ENCODE results near the gene GBA2.

GBA2 gene

DNA sequence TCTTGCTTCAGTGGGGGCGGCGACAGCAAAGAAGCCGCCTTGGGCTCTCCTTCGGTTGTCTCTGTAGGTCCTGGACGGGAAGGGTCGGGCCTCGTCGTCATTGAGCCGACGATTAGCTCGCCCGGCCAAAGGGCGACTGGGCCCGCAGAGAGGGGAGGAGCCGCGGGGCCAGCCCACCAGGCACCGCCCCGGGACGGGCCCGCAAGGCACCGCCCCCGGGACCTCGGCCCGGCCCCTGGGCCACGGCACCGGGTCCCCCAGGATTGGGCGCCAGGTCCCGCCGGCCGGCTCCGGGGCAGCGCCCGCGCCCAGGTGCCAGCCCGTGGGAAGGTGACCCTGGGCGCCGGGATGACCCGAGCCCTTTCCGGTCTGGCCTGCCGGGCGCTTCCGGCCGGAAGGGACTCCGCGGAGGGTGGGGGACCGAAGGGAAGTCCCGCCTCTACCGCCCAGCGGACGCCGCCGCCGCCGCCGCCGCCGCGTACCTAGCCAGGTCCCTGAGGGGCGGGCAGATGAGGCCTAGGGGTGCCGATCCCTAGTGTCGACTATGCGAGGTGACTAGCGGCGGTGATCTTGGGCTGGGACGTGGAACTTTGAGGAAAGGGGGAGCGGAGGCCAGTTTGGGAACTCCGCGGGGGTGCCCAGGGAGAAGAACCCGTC, at the start of gene GBA2, which contains the start of gene RGP1:
Gene GBA2 (minus strand): TSS at position 371 of the 657 bp plus-strand sequence. CDS start 524 bp downstream, outside the sequence.
Gene RGP1 (plus strand): TSS at position 430 of the 657 bp plus-strand sequence. CDS start 469 bp downstream, outside the sequence.
- no peak for DNase-seq

DNA sequence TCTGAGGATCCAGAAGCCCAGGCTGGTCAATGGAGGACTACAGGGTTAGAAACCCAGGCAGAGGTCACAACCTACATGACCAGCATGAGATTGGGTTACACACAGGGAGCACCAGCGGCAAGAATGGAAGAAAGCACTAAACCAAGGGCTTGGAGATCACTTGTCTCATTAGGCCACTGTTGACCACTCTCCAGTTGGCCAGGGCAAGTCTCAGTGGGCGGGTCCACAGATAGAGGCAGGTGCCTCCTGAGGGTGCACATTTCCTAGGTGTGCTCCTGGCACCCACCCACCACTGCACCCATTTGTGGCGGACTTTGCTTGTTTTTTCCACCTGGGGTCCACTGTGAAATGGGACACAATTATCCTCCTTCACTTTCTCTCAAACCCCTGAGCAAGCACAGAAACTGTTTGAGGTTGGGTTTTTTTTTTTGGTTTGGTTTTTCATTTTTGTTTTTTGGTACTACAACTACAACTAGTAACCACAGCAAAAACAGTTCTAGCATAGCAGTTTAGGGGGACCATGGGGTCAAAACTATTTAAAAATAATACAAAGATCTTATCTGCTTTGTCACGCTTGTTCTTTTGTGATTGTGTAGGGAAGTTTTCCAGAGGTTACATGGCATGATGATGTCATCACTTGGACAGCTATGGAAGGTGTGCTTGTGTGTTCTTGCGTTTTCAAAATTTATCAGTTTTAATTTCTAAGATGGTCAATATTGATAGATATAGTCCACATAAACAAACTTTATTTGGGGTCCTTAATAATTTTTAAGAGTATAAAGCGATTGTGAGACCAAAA, 48.5 kb upstream of the GBA2 start:
- DNase-seq: no peak

DNA sequence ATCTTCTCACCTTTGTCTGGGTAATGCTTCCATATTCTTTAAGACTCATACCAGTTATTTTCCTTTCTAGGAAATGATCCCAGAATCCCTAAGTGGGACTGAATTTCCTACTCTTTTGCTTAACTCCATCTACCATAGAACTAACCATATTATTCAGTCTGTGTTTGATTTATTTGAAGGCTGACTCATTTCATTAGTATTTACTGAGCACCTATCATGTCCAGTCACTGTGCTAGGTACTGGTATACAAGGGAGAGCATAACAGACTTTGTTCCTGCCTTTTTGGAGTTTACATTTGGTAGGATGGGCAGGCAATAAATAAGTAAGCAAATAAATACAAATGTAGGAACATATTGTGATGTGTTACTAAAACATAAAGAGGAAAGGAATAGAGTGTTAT, 46.7 kb upstream of the GBA2 start:
- DNase-seq: no peak

DNA sequence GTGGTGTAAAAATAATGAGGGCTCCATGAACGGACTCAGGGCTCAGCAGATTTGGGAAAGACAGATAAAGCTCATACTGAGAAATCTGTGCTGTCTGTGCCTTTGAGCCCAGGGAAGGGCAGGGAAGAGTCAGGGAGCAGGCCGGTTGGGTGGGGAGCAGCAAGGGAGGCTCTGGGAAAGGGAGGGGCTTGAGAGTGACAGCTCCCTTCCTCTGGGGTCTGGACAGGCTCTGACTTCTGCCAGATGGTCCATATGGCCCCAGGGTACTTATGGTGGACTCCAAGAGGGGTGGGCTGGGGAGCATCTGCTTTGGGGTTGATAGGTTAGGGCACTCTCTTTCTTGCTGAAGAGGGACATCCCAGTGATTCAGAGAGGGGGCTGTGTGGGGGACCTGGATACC, 44.4 kb upstream of the GBA2 start:
- DNase-seq: no peak

DNA sequence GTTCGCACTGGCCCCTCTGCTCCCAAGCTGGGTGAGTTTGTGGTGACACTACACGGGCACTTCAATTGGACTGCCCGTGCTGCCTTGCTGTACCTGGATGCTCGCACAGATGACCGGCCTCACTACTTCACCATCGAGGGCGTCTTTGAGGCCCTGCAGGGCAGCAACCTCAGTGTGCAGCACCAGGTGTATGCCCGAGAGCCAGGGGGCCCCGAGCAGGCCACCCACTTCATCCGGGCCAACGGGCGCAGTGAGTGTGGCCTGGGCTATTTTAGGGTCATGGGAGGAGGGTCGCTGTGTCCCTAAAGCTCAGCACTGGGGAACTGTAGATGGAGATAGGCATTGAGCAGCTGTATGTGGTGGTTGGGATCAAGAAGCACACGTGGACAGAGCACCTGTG, 43.8 kb upstream of the GBA2 start:
- DNase-seq: no peak

DNA sequence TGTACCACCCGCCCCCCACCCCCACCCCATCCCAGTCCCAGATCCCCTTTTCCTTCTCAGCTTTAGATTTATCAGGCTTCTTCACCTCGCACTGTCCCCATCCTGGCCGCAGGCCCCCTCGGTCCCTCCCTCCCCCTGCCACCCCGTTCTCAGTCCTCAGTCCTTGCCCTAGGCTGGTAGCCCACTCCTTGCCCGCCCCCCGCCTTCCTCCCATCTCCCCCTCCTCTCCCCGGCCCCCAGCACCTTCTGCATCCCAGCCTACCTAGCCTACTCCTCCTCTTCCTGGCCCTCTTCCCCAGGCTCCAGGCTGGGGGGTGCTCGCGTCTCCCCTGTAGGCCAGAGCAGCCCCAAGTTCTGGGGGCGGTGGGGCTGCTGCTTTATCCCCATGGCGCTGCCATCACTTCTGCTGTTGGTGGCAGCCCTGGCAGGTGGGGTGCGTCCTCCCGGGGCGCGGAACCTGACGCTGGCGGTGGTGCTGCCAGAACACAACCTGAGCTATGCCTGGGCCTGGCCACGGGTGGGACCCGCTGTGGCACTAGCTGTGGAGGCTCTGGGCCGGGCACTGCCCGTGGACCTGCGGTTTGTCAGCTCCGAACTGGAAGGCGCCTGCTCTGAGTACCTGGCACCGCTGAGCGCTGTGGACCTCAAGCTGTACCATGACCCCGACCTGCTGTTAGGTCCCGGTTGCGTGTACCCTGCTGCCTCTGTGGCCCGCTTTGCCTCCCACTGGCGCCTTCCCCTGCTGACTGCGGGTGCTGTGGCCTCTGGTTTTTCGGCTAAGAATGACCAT, 43.2 kb upstream of the GBA2 start:
- DNase-seq: no peak

DNA sequence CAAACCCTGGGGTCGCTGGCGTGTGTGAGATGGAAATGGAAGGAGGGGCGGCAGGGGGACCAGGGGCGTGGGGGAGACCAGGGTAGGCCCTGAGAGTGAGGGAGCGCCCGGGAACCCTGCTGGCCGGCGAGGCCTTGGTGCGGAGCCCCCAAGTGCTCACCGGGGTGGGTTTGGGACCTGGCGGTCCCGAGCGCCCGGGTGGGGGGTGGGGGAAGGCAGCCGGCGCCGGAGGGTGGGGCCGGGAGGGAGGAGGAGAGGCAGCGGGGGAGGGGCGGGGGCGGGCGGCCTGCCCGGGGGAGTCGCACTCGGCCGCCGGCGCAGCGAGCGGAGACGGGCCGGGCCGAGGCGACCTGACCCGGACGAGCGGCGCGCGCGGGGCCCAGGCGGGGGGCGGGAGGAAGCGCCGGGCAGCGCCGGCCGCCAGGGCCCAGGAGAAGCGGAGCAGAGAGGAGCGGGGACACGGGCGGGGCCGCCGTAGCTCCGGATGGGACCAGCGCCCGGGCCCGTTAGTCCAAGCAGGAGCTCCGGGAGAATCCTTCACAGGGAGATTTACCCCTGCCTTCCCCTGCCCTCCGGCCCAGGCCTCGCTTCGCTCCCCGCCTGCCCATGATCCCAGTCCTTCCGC, 42.4 kb upstream of the GBA2 start, which contains the start of gene NPR2:
Gene NPR2 (plus strand): TSS at position 295 of the 625 bp plus-strand sequence. CDS start 818 bp downstream, outside the sequence.
- no peak for DNase-seq

DNA sequence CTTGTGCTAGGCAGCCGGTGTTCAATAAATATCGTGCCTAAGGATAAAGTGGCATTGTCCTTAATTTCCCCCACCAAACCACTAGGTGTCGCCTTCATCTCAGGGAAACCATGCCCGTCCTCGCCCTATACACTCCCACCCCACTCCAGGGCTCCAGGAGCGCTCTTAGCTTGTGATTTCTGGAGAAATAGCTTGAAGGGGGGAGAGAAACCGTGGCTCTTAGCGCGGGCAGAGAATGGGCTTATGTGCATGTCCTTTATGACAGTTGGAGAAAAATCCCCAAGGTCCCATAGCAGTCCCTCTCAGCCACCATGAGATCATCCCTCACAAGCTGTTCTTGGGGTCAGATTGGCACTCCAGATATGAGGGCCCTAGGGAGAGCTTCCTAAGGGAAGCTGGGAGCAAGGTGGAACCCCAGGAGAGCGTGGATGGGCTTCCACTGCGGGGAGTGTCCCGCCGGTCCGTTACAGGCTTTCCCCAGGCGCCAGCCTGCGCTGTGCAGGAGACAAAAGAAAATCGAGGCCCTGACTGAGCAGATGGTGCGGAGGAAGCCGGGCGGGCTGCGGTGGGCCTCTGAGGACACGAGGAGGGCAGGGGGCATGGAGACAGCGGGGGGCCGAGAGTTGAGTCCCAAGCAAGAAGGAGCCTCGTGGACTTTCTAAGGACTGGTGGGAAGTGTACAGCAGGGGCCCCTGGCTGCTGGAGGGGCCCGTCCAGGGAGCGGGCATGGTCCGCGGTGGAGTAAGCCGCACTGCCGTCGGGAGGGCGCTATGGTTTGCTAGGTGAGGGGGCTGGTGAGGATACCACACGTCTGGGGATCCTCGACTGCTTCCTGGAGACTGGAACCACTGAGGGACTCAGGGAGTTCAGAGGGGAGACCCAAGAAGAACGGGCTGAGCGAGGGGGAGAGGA, 41.6 kb upstream of the GBA2 start:
- DNase-seq: no peak

DNA sequence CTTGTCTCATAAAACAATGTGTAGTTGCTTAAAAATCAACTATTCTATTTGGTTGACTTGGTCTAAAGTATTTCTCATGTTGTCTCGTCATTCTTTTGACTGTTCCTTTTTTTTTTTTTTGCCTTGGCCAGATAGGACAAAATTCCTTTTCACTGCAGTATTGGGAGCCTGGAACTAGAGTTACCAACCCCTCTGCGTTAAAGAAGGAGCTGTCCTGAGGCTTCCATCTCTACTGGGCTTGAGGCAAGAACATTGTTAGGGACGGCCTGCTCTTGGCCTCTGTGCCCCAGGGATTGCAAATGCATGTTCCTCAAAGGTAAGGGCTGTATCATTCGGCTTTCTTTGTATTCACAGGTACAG, 41.0 kb upstream of the GBA2 start:
- no peak for DNase-seq

DNA sequence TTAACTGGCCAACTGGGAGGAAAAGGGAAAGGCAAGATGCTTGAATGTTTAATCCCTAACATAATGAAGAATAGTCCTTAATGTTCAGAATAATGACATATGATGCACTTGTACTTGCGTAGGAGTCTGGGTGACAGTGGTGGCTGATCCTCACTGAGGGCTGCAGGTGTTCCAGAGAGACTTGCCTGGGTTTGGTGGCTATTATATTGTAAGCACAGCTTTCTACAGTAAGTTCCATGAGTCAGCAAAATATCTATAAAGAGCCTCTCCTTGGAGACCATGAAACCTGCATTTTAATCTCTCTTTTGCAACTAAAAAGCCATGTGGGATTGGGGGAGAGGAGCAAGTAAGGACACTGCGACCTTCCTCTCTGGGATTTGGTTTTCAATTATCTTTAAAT, 40.5 kb upstream of the GBA2 start:
- DNase-seq: no peak

DNA sequence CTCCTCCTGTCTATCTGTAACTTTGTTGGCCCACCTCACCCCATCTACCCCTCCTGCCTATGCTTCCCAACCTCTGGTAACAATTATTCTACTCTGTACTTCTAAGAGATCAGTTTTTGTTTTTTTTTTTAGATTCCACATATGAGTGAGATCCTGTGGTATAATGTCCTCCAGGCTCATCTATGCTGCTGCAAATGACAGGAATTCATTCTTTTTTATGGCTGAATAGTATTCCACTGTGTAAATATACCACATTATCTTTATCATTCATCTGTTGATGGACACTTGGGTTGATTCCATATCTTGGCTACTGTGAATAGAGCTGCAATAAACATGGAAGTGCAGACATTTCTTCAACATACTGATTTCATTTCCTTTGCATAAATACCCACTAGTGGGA, 34.4 kb upstream of the GBA2 start:
- DNase-seq: no peak

DNA sequence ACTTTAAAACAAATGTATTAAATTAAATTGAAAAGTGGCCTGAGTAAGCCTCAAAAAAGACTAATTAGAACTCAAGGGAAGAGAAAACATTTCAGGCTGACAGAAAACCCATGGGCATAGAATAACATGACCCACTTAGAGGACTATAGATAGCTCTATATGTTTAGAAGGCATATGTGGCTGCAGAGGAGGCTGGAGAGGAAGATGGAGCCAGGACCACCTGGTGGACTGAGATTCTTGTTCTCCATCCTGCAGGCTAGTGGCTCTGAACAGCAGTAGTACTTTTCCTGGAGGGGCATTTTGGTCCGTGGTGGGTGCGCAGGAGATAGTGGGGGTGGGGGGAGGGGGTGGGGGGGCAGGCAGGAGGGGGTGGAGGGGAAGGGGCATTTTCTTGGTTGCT, 32.0 kb upstream of the GBA2 start:
- DNase-seq: no peak

DNA sequence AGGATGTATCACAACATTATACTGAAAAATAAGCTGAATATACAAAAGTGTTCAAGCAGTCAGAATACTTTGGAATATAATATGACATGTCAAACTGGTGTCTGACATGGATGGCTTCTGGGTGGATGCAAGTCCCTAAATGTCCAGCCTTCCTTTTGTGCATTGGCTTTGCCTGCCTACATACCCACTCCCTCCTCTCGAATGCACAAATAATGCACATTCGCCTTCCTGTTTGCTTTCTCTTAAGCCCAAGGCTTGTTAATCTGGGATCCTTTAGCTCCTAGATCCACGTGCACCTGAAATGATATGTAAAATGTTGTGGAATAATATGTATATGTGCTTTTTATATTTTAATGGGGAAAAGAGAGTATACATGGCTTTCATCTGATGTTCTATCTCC, 29.5 kb upstream of the GBA2 start:
- DNase-seq: no peak

DNA sequence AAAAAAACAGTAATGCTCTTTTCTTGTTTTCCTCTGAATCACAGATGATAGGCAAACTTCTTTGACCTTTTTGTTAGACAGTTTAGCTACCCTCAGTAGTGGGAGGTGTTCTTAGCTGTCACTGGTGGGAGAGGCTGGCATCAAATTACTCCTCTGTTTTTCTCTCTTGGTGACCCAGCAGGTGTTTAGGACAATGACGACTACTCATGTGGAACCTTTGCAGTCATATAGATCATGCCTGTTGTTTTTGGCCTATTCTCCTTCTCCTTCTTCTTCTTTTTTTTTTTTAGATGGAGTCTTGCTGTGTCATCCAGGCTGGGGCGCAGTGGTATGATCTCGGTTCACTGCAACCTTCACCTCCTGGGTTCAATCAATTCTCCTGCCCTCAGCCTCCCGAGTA, 27.0 kb upstream of the GBA2 start:
- DNase-seq: no peak

DNA sequence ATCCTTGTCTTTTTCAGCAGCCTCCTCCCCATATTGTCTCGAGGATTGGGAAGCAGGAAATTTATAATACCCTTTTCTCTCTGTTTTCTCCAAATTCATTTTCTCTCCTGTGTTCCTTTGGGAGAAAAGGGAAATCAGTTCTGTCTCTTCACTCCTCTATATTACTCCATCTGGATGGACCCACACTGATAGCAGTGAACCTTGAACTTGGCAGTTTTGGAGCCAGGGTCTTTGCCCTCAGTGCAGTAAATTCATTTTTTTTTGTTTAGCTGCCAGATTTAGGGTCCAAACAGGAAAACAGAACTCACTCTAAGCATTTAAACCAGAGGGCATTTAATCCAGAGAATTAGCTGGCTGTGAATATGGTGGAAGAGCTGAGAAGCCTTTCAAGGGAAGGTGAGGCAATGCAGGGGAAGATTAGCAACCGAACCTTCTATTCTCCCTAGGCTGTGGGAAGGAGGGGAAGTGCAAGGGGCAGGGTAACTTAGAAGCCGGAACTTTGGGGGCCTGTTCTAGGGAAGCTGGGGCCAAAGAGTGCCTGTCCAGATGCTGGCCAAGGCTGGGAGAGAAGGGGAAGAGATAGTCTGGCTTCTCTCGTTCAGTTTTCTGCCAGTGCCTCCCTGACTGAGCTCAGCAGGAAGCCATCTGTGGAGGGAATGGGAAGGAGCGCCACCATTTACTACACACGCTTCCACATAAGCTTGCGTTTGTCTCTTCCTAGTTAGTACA, 26.0 kb upstream of the GBA2 start:
- DNase-seq: no peak

DNA sequence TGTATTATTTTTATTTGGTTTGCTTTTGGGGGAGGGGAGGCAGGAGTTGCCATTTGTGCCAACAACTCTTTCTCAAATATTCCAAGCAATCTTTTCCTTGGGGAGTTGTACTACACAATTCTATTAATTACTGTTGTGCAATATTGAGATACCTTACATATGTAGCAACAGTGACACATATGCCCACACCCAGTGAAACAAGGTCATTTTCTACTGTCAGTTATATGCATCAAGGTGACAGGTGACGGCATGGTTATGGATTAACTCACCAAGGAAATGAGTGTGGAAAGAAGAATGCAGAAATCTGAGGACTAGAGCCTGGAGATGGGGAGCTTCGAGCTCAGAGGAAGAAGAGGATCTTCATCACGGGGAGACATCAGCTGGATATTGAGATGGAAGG, 22.9 kb upstream of the GBA2 start:
- DNase-seq: no peak

DNA sequence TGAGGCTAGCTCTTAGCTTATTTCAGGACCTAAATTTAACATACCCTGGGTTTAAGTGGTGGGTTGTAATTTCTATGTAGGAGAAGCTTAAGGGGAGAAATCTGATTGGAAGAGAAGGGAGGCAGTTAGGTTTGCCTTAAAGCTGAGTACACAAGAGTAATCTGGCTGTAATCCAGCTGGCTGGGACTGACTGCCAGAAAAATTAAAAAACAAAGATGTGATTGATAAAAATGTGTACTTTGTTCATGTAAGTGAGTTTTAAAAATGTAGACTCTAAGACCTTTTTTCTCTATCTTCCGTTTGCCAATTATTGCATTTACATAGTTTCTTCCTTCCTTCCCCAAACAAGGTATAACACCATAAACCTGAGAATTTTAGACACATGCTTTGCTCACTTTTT, 22.5 kb upstream of the GBA2 start:
- DNase-seq: no peak

DNA sequence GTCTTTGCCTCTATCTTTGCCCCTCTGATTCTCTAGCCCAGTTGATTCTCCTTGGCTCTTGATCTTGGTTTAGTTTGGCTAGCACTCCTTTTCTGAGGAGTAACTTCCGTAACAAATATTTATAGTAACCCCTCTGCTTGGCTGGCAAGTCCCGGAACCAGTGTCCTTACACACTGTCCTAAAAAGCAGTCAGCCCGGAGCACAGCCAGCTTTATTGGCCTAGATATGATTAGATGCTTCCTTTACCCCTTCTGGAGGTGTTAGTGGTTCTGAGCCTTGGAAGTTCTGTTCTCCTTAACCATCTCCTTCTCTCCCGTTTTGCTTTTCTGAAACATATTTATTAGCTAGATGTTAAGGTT, 22.0 kb upstream of the GBA2 start:
- no peak for DNase-seq

DNA sequence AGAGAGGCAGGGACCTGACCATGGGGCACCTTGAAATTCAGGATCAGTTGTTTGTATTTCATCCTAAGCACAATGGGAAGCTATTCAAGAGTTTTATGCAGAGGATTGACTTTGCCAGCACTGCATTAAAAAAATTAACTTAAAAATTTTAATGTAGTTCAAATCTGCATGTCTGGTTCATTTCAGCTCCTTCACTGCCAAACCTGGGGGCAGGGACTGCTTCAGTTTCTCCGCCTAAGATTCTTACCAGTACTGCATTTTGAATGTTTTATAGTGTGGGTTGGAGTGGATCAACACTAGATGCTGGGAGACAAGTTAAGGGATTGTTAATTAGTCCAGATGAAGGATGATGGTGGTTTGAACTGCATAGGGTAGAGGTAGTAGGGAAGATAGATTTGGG, 20.7 kb upstream of the GBA2 start:
- no peak for DNase-seq

DNA sequence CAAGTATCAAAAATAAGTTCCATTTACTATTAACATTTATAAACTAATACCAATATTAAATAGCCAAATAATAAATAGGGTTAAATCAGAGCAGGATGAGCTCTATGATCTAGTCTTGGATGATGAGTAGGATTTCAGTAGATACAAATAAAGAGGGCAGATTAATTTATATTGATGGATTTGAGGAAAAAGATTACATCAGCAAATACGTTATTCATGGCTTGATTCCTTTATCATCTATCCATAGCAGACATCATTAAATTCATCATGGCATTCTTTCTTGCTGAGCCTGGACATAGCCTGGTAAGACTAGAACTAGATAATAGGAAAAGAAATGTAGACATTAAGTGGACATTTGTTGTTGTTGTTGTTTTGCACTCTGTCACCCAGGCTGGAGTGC, 18.4 kb upstream of the GBA2 start:
- DNase-seq: no peak

DNA sequence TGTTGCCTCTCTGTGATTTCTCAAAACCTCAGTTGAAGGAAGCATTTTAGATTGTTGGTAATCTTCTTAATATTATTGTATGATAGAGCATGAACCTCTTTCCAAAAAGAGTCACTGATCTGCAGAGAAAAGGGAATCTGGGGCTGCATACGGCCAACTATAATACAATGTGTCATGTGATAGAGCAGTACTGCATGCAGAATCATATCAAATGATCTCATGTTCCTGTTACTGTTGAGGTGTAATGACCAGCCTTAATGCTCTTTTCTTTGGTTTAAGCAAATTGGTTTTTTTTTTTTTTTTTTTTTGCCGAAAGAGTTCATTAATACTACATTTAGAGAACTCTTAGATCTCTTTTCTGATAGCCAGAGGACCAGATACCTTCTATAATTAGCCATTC, 18.0 kb upstream of the GBA2 start:
- DNase-seq: no peak

Data from GOT3 (cell line).